Body of pancreas (tissue), 4 donors: Measurements from ENCODE around the gene SCN1B. TPM values are rescaled to one million over a fixed set of nuclear protein-coding genes. Genes with fewer than 3 reads are reported as not detected.

ENCODE experiments used
- ATAC-seq: fragments of 150-250 bp; one replicate; pipeline ENCODE4 v1.9.1; 2016
- DNase-seq, 4 donors: peaks; one replicate each; pipeline ENCODE4 v3.0.0-alpha.2; 2019
- H3K27ac ChIP-seq, 4 donors: fragments of 200-600 bp; sonication (generic); 1 replicate in 3 of 4; 2 replicates in 1 of 4; pipeline versions ENCODE4 v1.5.1 to v1.6.1; 2016 to 2019; ENCODE audit warnings: mild to moderate bottlenecking in 1 of 4, mixed read lengths in 1 of 4, moderate library complexity in 1 of 4
- H3K27me3 ChIP-seq, 2 donors: fragments of 200-600 bp; sonication (generic); one replicate each; pipeline ENCODE4 v1.6.0; 2016; ENCODE audit warnings: mild to moderate bottlenecking in 1 of 2
- H3K36me3 ChIP-seq, 2 donors: fragments of 200-600 bp; sonication (generic); replicated peaks in 1 of 2; 2 replicates each; pipeline ENCODE4 v1.5.1; 2016; ENCODE audit warnings: low read depth in 2 of 2; ENCODE audit not compliant: insufficient read depth in 1 of 2
- H3K4me1 ChIP-seq: fragments of 200-600 bp; sonication (generic); one replicate; pipeline ENCODE4 v1.6.0; 2016
- H3K4me3 ChIP-seq, 2 donors: fragments of 200-600 bp; sonication (generic); 1 replicate in 1 of 2; 2 replicates in 1 of 2; pipeline ENCODE4 v1.5.1; 2016 to 2019
- H3K9me3 ChIP-seq, 3 donors: fragments of 200-600 bp; sonication (generic); 1 replicate in 2 of 3; 2 replicates in 1 of 3; pipeline ENCODE4 v1.5.1; 2016
- POLR2A ChIP-seq, 3 donors: fragments of 450-650 bp; IDR thresholded peaks; one replicate each; pipeline ENCODE4 v1.6.1; 2016; ENCODE audit warnings: antibody characterized with exemption in 3 of 3, mild to moderate bottlenecking in 2 of 3
- WGBS, 2 donors: methylation state at CpG; one replicate each; pipeline ENCODE4 v1.1.5; 2017; 5-methylcytosine and 5-hydroxymethylcytosine counted together
- intact Hi-C: fragments of 100-400 bp; cut with DNase I; formaldehyde crosslinking; loops from one replicate; pipeline ENCODE4 v1.15.1; 2023
- total RNA-seq, 2 donors: library from RNA; depleted of rRNA; stranded (reverse); fragments of >200 nt; gene quantifications; one replicate each; pipeline ENCODE4 v1.1.0, GENCODE V29; 2016
- TF ChIP-seq, protein P1 (sequence below), 7 experiments: fragments of 450-650 bp in 4 of 7; fragments of 200-600 bp in 3 of 7; sonication (generic) in 3 of 7; IDR thresholded peaks; one replicate each; pipeline ENCODE4 v1.5.1; 2016 to 2019; ENCODE audit warnings: antibody characterized with exemption in 7 of 7

Gene SCN1B
- total RNA-seq, 2 donors from 2014 or later = 2.3 to 23.6 TPM

DNA sequence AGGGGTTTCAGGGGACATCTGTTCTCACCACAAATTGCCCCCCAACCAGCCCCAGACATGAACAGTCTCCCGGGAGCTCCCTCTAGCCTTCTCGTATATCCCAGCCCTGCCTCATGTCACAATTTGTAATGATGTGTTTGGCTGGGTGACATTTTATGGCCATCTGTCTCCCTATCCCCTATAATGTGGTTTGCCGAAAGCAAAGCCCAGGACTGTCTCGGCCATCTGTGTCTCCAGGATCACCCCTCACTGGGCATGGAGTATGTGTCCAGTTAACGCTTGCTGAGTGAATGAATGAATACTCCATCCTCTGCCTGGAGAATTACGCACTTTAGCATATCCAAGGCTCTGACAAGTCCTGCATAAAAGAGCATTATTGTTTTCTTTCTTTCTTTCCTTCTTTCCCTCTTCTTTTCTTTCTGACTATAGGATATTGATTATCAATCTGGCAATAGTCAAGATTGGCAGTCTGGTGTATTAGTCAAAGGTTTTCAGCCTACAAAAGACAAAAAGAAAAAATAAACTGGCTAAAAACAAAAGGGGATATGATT, 26.3 kb downstream of the SCN1B start:
- H3K4me3 ChIP-seq = no peak overlapping the region
- H3K27ac ChIP-seq = no peak overlapping the region
- intact Hi-C loops = no loop called here
- no peak for ATAC-seq
- no peaks in the 10 kb centered on the region for H3K4me1 ChIP-seq
- no peaks in the 10 kb centered on the region for H3K27me3 ChIP-seq
- H3K36me3 ChIP-seq = no peaks in the 10 kb centered on the region
- 87 to 99% methylated on average over 6 of the region's 6 CpGs for WGBS, 2 donors
- no peak for DNase-seq
- no peak for TF ChIP-seq POLR2A (IDR thresholded peaks at IDR 0.05)
- TF ChIP-seq, protein P1, sequence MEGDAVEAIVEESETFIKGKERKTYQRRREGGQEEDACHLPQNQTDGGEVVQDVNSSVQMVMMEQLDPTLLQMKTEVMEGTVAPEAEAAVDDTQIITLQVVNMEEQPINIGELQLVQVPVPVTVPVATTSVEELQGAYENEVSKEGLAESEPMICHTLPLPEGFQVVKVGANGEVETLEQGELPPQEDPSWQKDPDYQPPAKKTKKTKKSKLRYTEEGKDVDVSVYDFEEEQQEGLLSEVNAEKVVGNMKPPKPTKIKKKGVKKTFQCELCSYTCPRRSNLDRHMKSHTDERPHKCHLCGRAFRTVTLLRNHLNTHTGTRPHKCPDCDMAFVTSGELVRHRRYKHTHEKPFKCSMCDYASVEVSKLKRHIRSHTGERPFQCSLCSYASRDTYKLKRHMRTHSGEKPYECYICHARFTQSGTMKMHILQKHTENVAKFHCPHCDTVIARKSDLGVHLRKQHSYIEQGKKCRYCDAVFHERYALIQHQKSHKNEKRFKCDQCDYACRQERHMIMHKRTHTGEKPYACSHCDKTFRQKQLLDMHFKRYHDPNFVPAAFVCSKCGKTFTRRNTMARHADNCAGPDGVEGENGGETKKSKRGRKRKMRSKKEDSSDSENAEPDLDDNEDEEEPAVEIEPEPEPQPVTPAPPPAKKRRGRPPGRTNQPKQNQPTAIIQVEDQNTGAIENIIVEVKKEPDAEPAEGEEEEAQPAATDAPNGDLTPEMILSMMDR (IDR thresholded peaks at IDR 0.05) = no peak
- H3K9me3 ChIP-seq = no peaks in the 10 kb centered on the region

DNA sequence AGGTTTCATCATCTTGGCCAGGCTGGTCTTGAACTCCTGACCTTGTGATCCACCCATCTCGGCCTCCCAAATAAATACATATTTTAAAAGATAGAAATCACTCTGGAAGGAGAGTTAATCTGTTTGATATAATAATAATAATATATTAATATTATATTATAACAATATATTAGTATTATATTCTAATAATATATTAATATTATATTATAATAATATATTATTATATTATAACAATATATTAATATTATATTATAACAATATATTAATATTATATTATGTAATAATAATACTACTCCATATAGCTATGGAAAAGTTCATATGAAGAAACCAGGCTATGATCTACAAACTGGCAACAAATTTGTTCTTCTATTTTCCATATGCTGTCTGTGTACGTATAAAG, 28.1 kb downstream of the SCN1B start:
- no peak overlapping the region for H3K27ac ChIP-seq
- no peak for DNase-seq
- H3K4me1 ChIP-seq = peaks cover 7% of the 10 kb centered on the region
- no peak for ATAC-seq
- H3K36me3 ChIP-seq = no peaks in the 10 kb centered on the region
- H3K9me3 ChIP-seq = no peaks in the 10 kb centered on the region
- intact Hi-C loops = no loop called here
- no peaks in the 10 kb centered on the region for H3K27me3 ChIP-seq
- whole genome bisulfite sequencing, 2 donors = 77 to 86% methylated on average over 2 of the region's 2 CpGs
- TF ChIP-seq, protein P1 (IDR thresholded peaks at IDR 0.05) = no peak
- TF ChIP-seq POLR2A (IDR thresholded peaks at IDR 0.05) = no peak
- no peak overlapping the region for H3K4me3 ChIP-seq

- ATAC-seq = no peak
- WGBS, 2 donors = 91 to 94% methylated on average over 12 to 26 of the region's 26 CpGs
- Histone ChIP-seq H3K4me3 (no peak overlapping the region), H3K27me3 (no peaks in the 10 kb centered on the region), H3K9me3 (no peaks in the 10 kb centered on the region), H3K4me1 (peaks cover 16% of the 10 kb centered on the region), H3K27ac (no peak overlapping the region), H3K36me3 (no peaks in the 10 kb centered on the region)
- DNase-seq = no peak
- intact Hi-C loops = no loop called here
- TF ChIP-seq, protein P1 (IDR thresholded peaks at IDR 0.05) = no peak
- no peak for TF ChIP-seq POLR2A (IDR thresholded peaks at IDR 0.05)
Measured at GRCh38 chr19:35059006-35059798, 28.9 kb downstream of the SCN1B start.

DNA sequence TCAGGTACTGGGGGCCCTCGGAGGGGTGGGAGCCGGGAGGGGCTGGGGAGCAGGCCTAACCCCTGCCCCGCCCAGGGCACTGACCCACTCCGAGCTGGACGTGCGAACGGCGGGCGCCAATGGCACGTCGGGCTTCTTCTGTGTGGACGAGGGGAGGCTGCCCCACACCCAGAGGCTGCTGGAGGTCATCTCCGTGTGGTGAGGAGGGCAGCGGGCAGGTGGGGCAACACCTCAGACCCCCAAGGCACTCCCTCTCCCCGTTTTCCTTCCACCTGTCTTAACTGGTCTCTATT, 29.5 kb downstream of the SCN1B start:
- TF ChIP-seq, protein P1 (IDR thresholded peaks at IDR 0.05) = no peak
- TF ChIP-seq POLR2A (IDR thresholded peaks at IDR 0.05) = no peak
- no peak for DNase-seq
- Histone ChIP-seq H3K27ac (no peak overlapping the region), H3K4me3 (no peak overlapping the region), H3K9me3 (no peaks in the 10 kb centered on the region), H3K4me1 (peaks cover 18% of the 10 kb centered on the region), H3K27me3 (no peaks in the 10 kb centered on the region), H3K36me3 (no peaks in the 10 kb centered on the region)
- no peak for ATAC-seq
- intact Hi-C loops = no loop called here
- WGBS, 2 donors = 87 to 89% methylated on average over 11 to 12 of the region's 15 CpGs
